Osteocyte (in vitro differentiated cells): Measurements from ENCODE around the gene NOS1AP. TPM values are rescaled to one million over a fixed set of nuclear protein-coding genes. Genes with fewer than 3 reads are reported as not detected.

Experiments used
- DNase-seq: peaks from one replicate; pipeline ENCODE4 v3.0.0; 2021; ENCODE audit warnings: mixed read lengths; ENCODE audit not compliant: unreplicated experiment; ENCODE audit errors: extremely low spot score
- H3K27ac Mint-ChIP-seq: one replicate; pipeline ENCODE4 v1.8.0; 2021; ENCODE audit warnings: mild to moderate bottlenecking, mixed read lengths; ENCODE audit not compliant: unreplicated experiment
- H3K27me3 Mint-ChIP-seq: one replicate; pipeline ENCODE4 v1.8.0; 2021; ENCODE audit warnings: mixed read lengths; ENCODE audit not compliant: unreplicated experiment
- H3K36me3 Mint-ChIP-seq: one replicate; pipeline ENCODE4 v1.8.0; 2021; ENCODE audit warnings: mixed read lengths; ENCODE audit not compliant: unreplicated experiment
- H3K4me1 Mint-ChIP-seq: one replicate; pipeline ENCODE4 v1.8.0; 2021; ENCODE audit warnings: mixed read lengths; ENCODE audit not compliant: unreplicated experiment
- H3K4me3 Mint-ChIP-seq: one replicate; pipeline ENCODE4 v1.8.0; 2021; ENCODE audit warnings: mild to moderate bottlenecking, moderate library complexity, mixed read lengths; ENCODE audit not compliant: unreplicated experiment
- H3K9me3 Mint-ChIP-seq: one replicate; pipeline ENCODE4 v1.8.0; 2021; ENCODE audit warnings: mixed read lengths; ENCODE audit not compliant: unreplicated experiment
- CTCF ChIP-seq: fragments of 200-600 bp; sonication (generic); IDR thresholded peaks from 2 replicates; pipeline ENCODE4 v1.5.0; 2021; ENCODE audit warnings: antibody characterized with exemption, mild to moderate bottlenecking, moderate library complexity
- total RNA-seq: library from RNA; stranded (reverse); gene quantifications from 2 replicates; pipeline ENCODE4 v1.2.1, GENCODE V29; 2021

Gene NOS1AP
- total RNA-seq, 1 donor from 2014 or later = 2.5 TPM

DNA sequence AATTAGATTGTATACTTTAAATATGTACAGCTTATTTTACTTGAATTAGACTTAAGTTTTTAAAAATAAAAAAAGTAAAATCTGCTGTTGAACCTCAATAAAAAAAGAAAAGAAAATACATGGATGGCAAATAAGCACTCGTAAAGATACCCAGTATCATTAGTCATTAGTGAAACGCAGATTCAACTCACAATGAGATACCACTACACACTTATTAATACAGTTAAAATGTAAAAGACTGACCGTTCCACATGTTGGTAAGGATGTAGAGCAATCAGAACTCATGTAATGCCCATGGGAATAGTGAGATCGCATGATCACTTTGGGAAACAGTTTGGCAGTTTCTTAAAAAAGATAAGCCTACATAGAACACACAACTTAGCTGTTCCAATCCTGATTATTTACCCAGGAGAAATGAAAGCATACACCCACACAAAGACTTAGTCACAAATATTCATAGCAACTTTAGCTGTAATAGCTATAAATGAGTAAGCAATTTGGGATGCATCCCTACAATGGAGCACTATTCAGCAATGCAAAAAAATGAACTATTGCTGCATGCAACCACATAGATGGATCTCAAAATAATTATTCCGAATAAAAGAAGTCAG is 335.2 kb downstream of the NOS1AP start:
- Mint-ChIP-seq H3K36me3 (no peaks in the 10 kb centered on the region), H3K9me3 (no peaks in the 10 kb centered on the region), H3K27me3 (peaks cover 2% of the 10 kb centered on the region), H3K4me1 (peaks cover 8% of the 10 kb centered on the region), H3K4me3 (no peak overlapping the region), H3K27ac (no peak overlapping the region)
- TF ChIP-seq CTCF = no peak
- no peak for DNase-seq

- DNase-seq = no peak
- no peak overlapping the region for H3K27ac Mint-ChIP-seq
- no peaks in the 10 kb centered on the region for H3K9me3 Mint-ChIP-seq
- peaks cover 2% of the 10 kb centered on the region for H3K27me3 Mint-ChIP-seq
- no peak for TF ChIP-seq CTCF
- no peak overlapping the region for H3K4me3 Mint-ChIP-seq
- no peaks in the 10 kb centered on the region for H3K36me3 Mint-ChIP-seq
- H3K4me1 Mint-ChIP-seq = peaks cover 8% of the 10 kb centered on the region
Observed at GRCh38 chr1:162405800-162406199, 336.3 kb downstream of the NOS1AP start.

GRCh38 chr1:162406811-162407210 is 337.3 kb downstream of the NOS1AP start:
- H3K27me3 Mint-ChIP-seq = no peaks in the 10 kb centered on the region
- H3K9me3 Mint-ChIP-seq = no peaks in the 10 kb centered on the region
- DNase-seq = no peak
- TF ChIP-seq CTCF = no peak
- H3K4me1 Mint-ChIP-seq = peaks cover 8% of the 10 kb centered on the region
- no peaks in the 10 kb centered on the region for H3K36me3 Mint-ChIP-seq
- no peak overlapping the region for H3K27ac Mint-ChIP-seq
- H3K4me3 Mint-ChIP-seq = no peak overlapping the region

DNA sequence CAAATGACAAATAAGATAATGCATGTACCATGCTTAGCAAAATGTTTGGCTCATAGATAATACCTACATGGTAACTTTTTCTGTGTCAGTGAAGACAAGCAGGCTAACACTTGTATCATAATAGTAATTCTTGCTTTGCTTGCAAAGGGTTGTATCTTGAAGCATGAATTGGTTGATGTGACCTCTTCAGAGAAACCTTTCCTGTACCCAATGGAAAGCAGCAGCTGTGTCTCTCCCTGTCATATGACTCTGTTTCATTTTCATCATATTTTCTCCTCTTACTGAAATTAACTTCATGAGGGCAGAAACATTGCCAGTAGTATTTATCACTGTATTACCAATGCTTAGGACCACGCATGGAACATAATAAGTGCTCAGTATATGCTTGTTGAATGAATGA is 338.0 kb downstream of the NOS1AP start:
- H3K4me1 Mint-ChIP-seq = peaks cover 8% of the 10 kb centered on the region
- no peak overlapping the region for H3K27ac Mint-ChIP-seq
- H3K4me3 Mint-ChIP-seq = no peak overlapping the region
- no peak for TF ChIP-seq CTCF
- no peaks in the 10 kb centered on the region for H3K36me3 Mint-ChIP-seq
- no peaks in the 10 kb centered on the region for H3K9me3 Mint-ChIP-seq
- H3K27me3 Mint-ChIP-seq = no peaks in the 10 kb centered on the region
- no peak for DNase-seq

DNA sequence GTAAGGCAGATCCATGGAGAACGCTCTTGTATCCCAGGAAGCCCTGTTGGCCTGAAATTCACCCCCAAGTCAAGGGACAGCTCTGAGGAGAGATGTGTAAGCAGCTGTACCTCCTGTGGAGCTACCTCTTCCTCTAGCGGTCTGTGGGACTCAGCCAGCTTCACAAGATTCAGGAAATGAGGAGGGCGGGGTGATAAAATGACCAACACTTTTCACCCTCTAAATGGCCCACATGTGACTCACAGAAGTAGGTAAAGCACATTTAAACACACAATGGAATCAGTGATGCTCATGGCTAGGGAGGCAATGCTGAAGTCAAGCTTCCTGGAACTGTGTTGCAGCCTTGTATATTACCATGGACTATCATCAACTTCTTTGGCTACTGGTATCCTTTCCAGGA is 342.5 kb downstream of the NOS1AP start, which contains the start of gene SH2D1B:
TSS of gene SH2D1B (minus strand) at position 135 of the 400 bp plus-strand sequence. CDS start at position 15, 120 bp downstream.
- Mint-ChIP-seq H3K27me3 (peaks cover 5% of the 10 kb centered on the region), H3K27ac (no peak within 1 kb of the TSS), H3K36me3 (no peaks in the 10 kb centered on the region), H3K4me3 (no peak within 1 kb of the TSS), H3K4me1 (peaks cover 1% of the 10 kb centered on the region), H3K9me3 (peaks cover 7% of the 10 kb centered on the region)
- no peak for TF ChIP-seq CTCF
- DNase-seq = no peak
